T follicular helper cell (primary cell): Measurements from ENCODE around the gene DSCAM.
"Not testable (repeated sequence)": the region's sequence is repeated elsewhere in the genome, so short reads cannot be mapped to it uniquely, and the experiment has no call there.

Experiments
- DNase-seq: peaks from one replicate; pipeline ENCODE4 v3.0.0-alpha.2; 2020; ENCODE audit warnings: low read depth

Gene DSCAM

GRCh38 chr21:40242586-40243265 lies 604.2 kb downstream of the DSCAM start:
- no peak for DNase-seq

GRCh38 chr21:40235528-40235927 lies 611.4 kb downstream of the DSCAM start:
- DNase-seq, result no peak

- DNase-seq, result no peak
Observed at GRCh38 chr21:40231979-40232378, 615.0 kb downstream of the DSCAM start.

- no peak for DNase-seq
Observed at GRCh38 chr21:40227096-40227495, 619.9 kb downstream of the DSCAM start.

- DNase-seq, result no peak
Observed at GRCh38 chr21:40215941-40216340, 631.0 kb downstream of the DSCAM start.

GRCh38 chr21:40210251-40210650 lies 636.7 kb downstream of the DSCAM start:
- DNase-seq, result no peak

- DNase-seq, result no peak
Observed at GRCh38 chr21:40208948-40209345, 638.0 kb downstream of the DSCAM start.

- no peak for DNase-seq
Observed at GRCh38 chr21:40208206-40208947, 638.6 kb downstream of the DSCAM start.

GRCh38 chr21:40200946-40201345 lies 646.0 kb downstream of the DSCAM start:
- no peak for DNase-seq

- no peak for DNase-seq
Observed at GRCh38 chr21:40200126-40200525, 646.8 kb downstream of the DSCAM start.

- DNase-seq, result no peak
Observed at GRCh38 chr21:40194185-40194980, 652.6 kb downstream of the DSCAM start.

- DNase-seq, result no peak
Observed at GRCh38 chr21:40191616-40192015, 655.3 kb downstream of the DSCAM start.

GRCh38 chr21:40191196-40191595 lies 655.8 kb downstream of the DSCAM start:
- no peak for DNase-seq

GRCh38 chr21:40187946-40188654 lies 658.9 kb downstream of the DSCAM start:
- no peak for DNase-seq

GRCh38 chr21:40187244-40187643 lies 659.7 kb downstream of the DSCAM start:
- DNase-seq, result no peak

GRCh38 chr21:40186045-40186444 lies 660.9 kb downstream of the DSCAM start:
- DNase-seq, result no peak

GRCh38 chr21:40185208-40185607 lies 661.8 kb downstream of the DSCAM start:
- no peak for DNase-seq

- DNase-seq, result not testable (repeated sequence)
Observed at GRCh38 chr21:40182491-40182890, 664.5 kb downstream of the DSCAM start.

- DNase-seq, result no peak
Observed at GRCh38 chr21:40179166-40179565, 667.8 kb downstream of the DSCAM start.

- no peak for DNase-seq
Observed at GRCh38 chr21:40178726-40179125, 668.2 kb downstream of the DSCAM start.

- no peak for DNase-seq
Observed at GRCh38 chr21:40177979-40178378, 669.0 kb downstream of the DSCAM start.

- DNase-seq, result no peak
Observed at GRCh38 chr21:40176724-40177123, 670.2 kb downstream of the DSCAM start.
